K562 (cell line): ENCODE measurements around the gene PBX4. TPM values are rescaled to one million over a fixed set of nuclear protein-coding genes. Genes with fewer than 3 reads are reported as not detected.
A peak's percentile ranks its signal among the peaks of the same experiment; 100 is the strongest.

Experiments
- ATAC-seq: fragments of 200-7000 bp; cut with Tn5 transposase; 3 replicates; pipeline ENCODE4 v1.9.1; 2020; ENCODE audit warnings: moderate library complexity
- BruUV-seq: library from RNA; stranded (reverse); fragments of 400-500 nt; replicated peaks from 2 replicates; lab custom pipeline; 2021; lab: Mats Ljungman, UMichigan
- CTCF ChIA-PET: fragments of 300-600 bp; formaldehyde crosslinking; extraction: SDS; loops from one replicate; lab custom pipeline; 2021; ENCODE audit warnings: low intra/inter-chr PET ratio; lab: Yijun Ruan, JAX
- POLR2A ChIA-PET: fragments of 300-600, 350-650 bp; sonication (Branson Sonifier 250); formaldehyde crosslinking; extraction: SDS; loops from one replicate; lab custom pipeline; 2021; ENCODE audit warnings: antibody characterized with exemption, inconsistent platforms; lab: Yijun Ruan, JAX
- DNase-seq, 4 experiments: peaks; one replicate each; pipeline versions ENCODE4 v3.0.0 to v3.0.0-alpha.2; 2011 to 2018; ENCODE audit warnings: low spot score in 3 of 4, mixed read lengths in 3 of 4; ENCODE audit errors: extremely low read depth in 1 of 4
- FAIRE-seq: peaks from 2 replicates; lab custom pipeline; 2011; peaks lifted over from hg19 to GRCh38; lab: Jason Lieb, UNC
- H2AFZ ChIP-seq: 2 replicates; pipeline ENCODE4 v1.6.0; 2011; ENCODE audit warnings: low read depth, low read length, control low read depth, inconsistent platforms
- H3K27ac ChIP-seq: fragments of 200-600 bp; 3 replicates; pipeline ENCODE4 v1.8.0; 2011; ENCODE audit warnings: low read depth, mild to moderate bottlenecking, control low read depth, inconsistent platforms, low read length, moderate library complexity, mixed read lengths; ENCODE audit errors: extremely low read depth
- H3K27me3 ChIP-seq, 2 experiments: fragments of 300-600 bp in 1 of 2; 2 replicates in 1 of 2; 3 replicates in 1 of 2; pipeline versions ENCODE4 v1.6.0 to v1.8.0; 2011; ENCODE audit warnings: inconsistent platforms in 2 of 2, low read length in 2 of 2, mild to moderate bottlenecking in 1 of 2, mixed read lengths in 1 of 2, moderate library complexity in 1 of 2; ENCODE audit not compliant: control insufficient read depth in 2 of 2, insufficient read depth in 2 of 2
- H3K36me3 ChIP-seq: fragments of 300-600 bp; 3 replicates; pipeline ENCODE4 v1.8.0; 2011; ENCODE audit warnings: mild to moderate bottlenecking, low read length, inconsistent platforms; ENCODE audit not compliant: control insufficient read depth, insufficient read depth
- H3K4me1 ChIP-seq, 2 experiments: fragments of 200-600 bp in 1 of 2; replicated peaks in 1 of 2; 2 replicates in 1 of 2; 3 replicates in 1 of 2; pipeline versions ENCODE4 v1.5.1 to v1.8.0; 2011; ENCODE audit warnings: inconsistent platforms in 2 of 2, low read length in 2 of 2, mild to moderate bottlenecking in 1 of 2, mixed read lengths in 1 of 2, moderate library complexity in 1 of 2; ENCODE audit not compliant: control insufficient read depth in 2 of 2, insufficient read depth in 2 of 2
- H3K4me2 ChIP-seq: 2 replicates; pipeline ENCODE4 v1.6.1; 2011; ENCODE audit warnings: low read length, control low read depth, inconsistent platforms, mixed read lengths; ENCODE audit not compliant: insufficient read depth
- H3K4me3 ChIP-seq: fragments of 200-600 bp; sonication (generic), shearing (Covaris generic); 2 replicates; pipeline ENCODE4 v1.5.1; 2016; ENCODE audit warnings: control low read depth, inconsistent platforms
- H3K79me2 ChIP-seq: fragments of 200-600 bp; 3 replicates; pipeline ENCODE4 v1.8.0; 2011; ENCODE audit warnings: low read length, inconsistent platforms; ENCODE audit not compliant: control insufficient read depth, insufficient read depth
- H3K9ac ChIP-seq, 2 experiments: 2 replicates each; pipeline versions ENCODE4 v1.6.0 to v1.6.1; 2011; ENCODE audit warnings: low read depth in 2 of 2, low read length in 2 of 2, control low read depth in 1 of 2, inconsistent platforms in 1 of 2, mild to moderate bottlenecking in 1 of 2, mixed read lengths in 1 of 2; ENCODE audit not compliant: insufficient read depth in 1 of 2
- H3K9me1 ChIP-seq: one replicate; pipeline ENCODE4 v1.6.0; 2011; ENCODE audit warnings: inconsistent platforms, mild to moderate bottlenecking, low read length, moderate library complexity; ENCODE audit not compliant: control insufficient read depth, insufficient read depth
- H3K9me3 ChIP-seq: replicated peaks from 2 replicates; pipeline ENCODE4 v1.5.1; 2011; ENCODE audit warnings: low read depth, low read length, inconsistent platforms; ENCODE audit not compliant: control insufficient read depth, insufficient read depth
- H4K20me1 ChIP-seq: replicated peaks from 2 replicates; pipeline ENCODE4 v1.6.1; 2011; ENCODE audit warnings: low read length, inconsistent platforms, mixed read lengths; ENCODE audit not compliant: control insufficient read depth, insufficient read depth
- CBX3 ChIP-seq, 2 experiments: IDR thresholded peaks; 1 replicate in 1 of 2; 2 replicates in 1 of 2; pipeline ENCODE4 v1.6.1; 2012; ENCODE audit warnings: inconsistent platforms in 2 of 2, low read length in 2 of 2, borderline replicate concordance in 1 of 2, control low read depth in 1 of 2
- HINFP ChIP-seq: fragments of 450-650 bp; conservative IDR thresholded peaks from 2 replicates; pipeline ENCODE4 v1.6.1; 2016; ENCODE audit warnings: missing genetic modification characterization, low read depth, mild to moderate bottlenecking, control low read depth, missing compliant biosample characterization
- MTA3 ChIP-seq: fragments of 450-650 bp; formaldehyde crosslinking; IDR thresholded peaks from 2 replicates; pipeline ENCODE4 v1.6.1; 2017; ENCODE audit warnings: mild to moderate bottlenecking, borderline replicate concordance
- OTX1 ChIP-seq: fragments of 450-650 bp; formaldehyde crosslinking; IDR thresholded peaks from 2 replicates; pipeline ENCODE4 v1.4.0; 2022; ENCODE audit warnings: mild to moderate bottlenecking
- POLR2G ChIP-seq: fragments of 200-400 bp; formaldehyde crosslinking; IDR thresholded peaks from 2 replicates; pipeline ENCODE4 v1.6.1; 2017; ENCODE audit warnings: low read depth, mild to moderate bottlenecking, antibody characterized with exemption, low read length, moderate library complexity
- ZFP1 ChIP-seq: fragments of 450-650 bp; formaldehyde crosslinking; IDR thresholded peaks from 2 replicates; pipeline ENCODE4 v1.4.0; 2020; ENCODE audit warnings: mild to moderate bottlenecking, mixed read lengths
- WGBS: fragments of 100-300 bp; shearing (Covaris generic); methylation state at CpG from one replicate; pipeline ENCODE4 v1.1.6; 2016; ENCODE audit warnings: low coverage, mixed read lengths; ENCODE audit not compliant: insufficient coverage; ENCODE audit errors: missing lambda C conversion rate; 5-methylcytosine and 5-hydroxymethylcytosine counted together
- in situ Hi-C: fragments of 300-500 bp; cut with MboI; formaldehyde crosslinking; loops from 4 replicates; pipeline ENCODE4 v1.15.0; 2018; ENCODE audit warnings: inconsistent platforms, mixed read lengths
- intact Hi-C: fragments of 100-400 bp; cut with micrococcal nuclease; formaldehyde crosslinking; loops from 2 replicates; pipeline ENCODE4 v1.14.2; 2022
- polyA plus RNA-seq, 8 experiments: library from polyadenylated mRNA; depleted of rRNA in 4 of 8; stranded (reverse) in 5 of 8; unstranded in 3 of 8; fragments of >200 nt; fragmentation: Nextera tagmentation in 2 of 8; fragmentation: Illumina TruSeq in 1 of 8; extraction: Ambion mirVana in 2 of 8; extraction: Trizol in 1 of 8; gene quantifications; 2 replicates each; pipeline versions ENCODE4 v1.2.1 to v1.2.3, GENCODE V29; 2011 to 2014; ENCODE audit warnings: inconsistent platforms in 1 of 8, missing spikeins in 1 of 8
- total RNA-seq, 7 experiments: library from RNA; depleted of rRNA in 6 of 7; stranded (reverse); fragments of >200 nt in 6 of 7; fragmentation: Illumina TruSeq in 2 of 7; extraction: Trizol in 2 of 7; gene quantifications; 2 replicates each; pipeline versions ENCODE4 v1.2.1 to v1.2.3, GENCODE V29; 2011 to 2021; ENCODE audit warnings: low replicate concordance in 1 of 7

Gene PBX4
- total and polyA plus RNA-seq, 9 of the 15 experiments (the other 6 are each of a cell fraction or from before 2014, with no cell fraction given), result 0.11 to 3.8 (median 1.6) TPM; not detected in 1

DNA sequence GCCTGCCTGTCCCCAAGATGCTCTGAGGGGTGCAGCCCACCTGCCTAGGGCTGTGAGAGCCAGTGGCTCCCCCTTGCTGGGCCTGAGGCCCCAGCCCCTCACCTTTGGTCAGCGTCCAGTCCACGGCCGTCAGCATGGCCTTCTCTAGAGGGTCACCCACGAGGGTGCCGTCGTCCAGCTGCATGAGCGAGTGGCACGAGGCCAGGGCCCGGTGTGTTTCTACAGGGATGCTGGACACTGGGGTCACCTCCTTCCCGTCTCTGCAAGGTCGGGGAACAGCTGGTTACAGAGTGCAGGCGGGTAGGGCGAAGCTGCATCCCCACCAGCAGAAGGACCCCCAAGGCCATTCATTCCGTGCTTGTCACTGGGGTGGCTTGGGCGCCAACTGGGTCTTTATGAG is 36.0 kb upstream of the PBX4 start:
- ATAC-seq (no peak), DNase-seq (peak in 1 of 4 experiments; percentile 2), FAIRE-seq (no peak)
- TF ChIP-seq MTA3, result no peak
- no peak for TF ChIP-seq ZFP1 (CRISPR knock-in tag)
- no peak for TF ChIP-seq CBX3 (IDR thresholded peaks at IDR 0.05; ENCODE audit: borderline replicate concordance in 1 of 2, low read length in 2 of 2)
- peak; percentile 24; the same call in 1 of the 2 replicates for TF ChIP-seq POLR2G
- TF ChIP-seq OTX1 (CRISPR knock-in tag), result no peak
- TF ChIP-seq HINFP (tag), result no peak
- H4K20me1 ChIP-seq, result no peaks in the 10 kb centered on the region
- H3K27me3 ChIP-seq, result no peaks in the 10 kb centered on the region
- peaks cover 98% of the 10 kb centered on the region for H3K36me3 ChIP-seq
- H3K9ac ChIP-seq, result no peak overlapping the region
- 91% methylated on average over 13 of the region's 15 CpGs for WGBS
- H3K27ac ChIP-seq, result no peak overlapping the region
- H3K9me1 ChIP-seq, result no peaks in the 10 kb centered on the region
- no peaks in the 10 kb centered on the region for H3K9me3 ChIP-seq
- ChIA-PET CTCF (no interaction called here), POLR2A (no interaction called here)
- H3K4me3 ChIP-seq, result no peak overlapping the region
- H2AFZ ChIP-seq, result no peak overlapping the region
- no peak overlapping the region for H3K4me2 ChIP-seq
- no TSS peak for BruUV-seq
- H3K79me2 ChIP-seq, result 0 out of 3 replicates have a peak, but pooled peaks cover under 1% of the 10 kb centered on the region
- intact Hi-C loops (no loop called here), in situ Hi-C loops (no loop called here)
- peaks cover 0 to 4% of the 10 kb centered on the region in 2 experiments; a peak in 2 of 5 replicates for H3K4me1 ChIP-seq
